Measurements from ENCODE around the gene BNC2.

The BNC2 gene

DNA sequence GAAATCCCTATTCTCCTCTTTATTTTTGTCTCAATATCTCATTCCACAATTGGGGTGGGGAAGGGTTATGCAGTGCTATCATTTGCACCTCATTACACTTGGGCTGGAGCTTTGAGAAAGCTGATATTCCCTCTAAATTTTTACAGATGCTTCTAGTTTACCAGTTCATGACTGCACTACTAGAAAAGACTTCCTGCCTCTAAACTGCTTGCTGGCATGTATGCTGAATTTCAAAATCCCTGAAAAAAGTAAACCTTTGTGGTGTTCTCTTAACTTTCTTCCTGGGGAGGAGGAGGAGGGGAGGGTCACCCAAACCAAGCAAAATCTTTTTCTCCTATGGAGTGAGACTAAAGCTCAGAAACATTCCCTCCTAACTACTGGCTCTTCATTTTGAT is 45.1 kb downstream of the BNC2 start:
- no peak overlapping the region for H2AFZ ChIP-seq (ENCODE audit: low read length)
- H3K4me3 ChIP-seq (ENCODE audit: low read depth, low read length, poor library complexity, severe bottlenecking) = no peak overlapping the region
- no peaks in the 10 kb centered on the region for H3K79me2 ChIP-seq (ENCODE audit: insufficient read depth, low read length)
- H3K4me2 ChIP-seq (ENCODE audit: low read length) = no peak overlapping the region
- no peak overlapping the region for H3K9ac ChIP-seq (ENCODE audit: low read length)
- no peaks in the 10 kb centered on the region for H3K4me1 ChIP-seq (ENCODE audit: insufficient read depth, low read length, severe bottlenecking)
- H3K27ac ChIP-seq (ENCODE audit: low read depth, low read length, poor library complexity, severe bottlenecking) = no peak overlapping the region
- no peaks in the 10 kb centered on the region for H3K9me2 ChIP-seq (ENCODE audit: low read depth, low read length)
- H3K27me3 ChIP-seq (ENCODE audit: insufficient read depth, low read length) = no peaks in the 10 kb centered on the region
- no peaks in the 10 kb centered on the region for H3K9me3 ChIP-seq (ENCODE audit: low read length)
- no peaks in the 10 kb centered on the region for H3K36me3 ChIP-seq (ENCODE audit: insufficient read depth, low read length)
- H4K20me1 ChIP-seq (ENCODE audit: insufficient read depth, low read length) = no peaks in the 10 kb centered on the region
- TF ChIP-seq, protein P1, sequence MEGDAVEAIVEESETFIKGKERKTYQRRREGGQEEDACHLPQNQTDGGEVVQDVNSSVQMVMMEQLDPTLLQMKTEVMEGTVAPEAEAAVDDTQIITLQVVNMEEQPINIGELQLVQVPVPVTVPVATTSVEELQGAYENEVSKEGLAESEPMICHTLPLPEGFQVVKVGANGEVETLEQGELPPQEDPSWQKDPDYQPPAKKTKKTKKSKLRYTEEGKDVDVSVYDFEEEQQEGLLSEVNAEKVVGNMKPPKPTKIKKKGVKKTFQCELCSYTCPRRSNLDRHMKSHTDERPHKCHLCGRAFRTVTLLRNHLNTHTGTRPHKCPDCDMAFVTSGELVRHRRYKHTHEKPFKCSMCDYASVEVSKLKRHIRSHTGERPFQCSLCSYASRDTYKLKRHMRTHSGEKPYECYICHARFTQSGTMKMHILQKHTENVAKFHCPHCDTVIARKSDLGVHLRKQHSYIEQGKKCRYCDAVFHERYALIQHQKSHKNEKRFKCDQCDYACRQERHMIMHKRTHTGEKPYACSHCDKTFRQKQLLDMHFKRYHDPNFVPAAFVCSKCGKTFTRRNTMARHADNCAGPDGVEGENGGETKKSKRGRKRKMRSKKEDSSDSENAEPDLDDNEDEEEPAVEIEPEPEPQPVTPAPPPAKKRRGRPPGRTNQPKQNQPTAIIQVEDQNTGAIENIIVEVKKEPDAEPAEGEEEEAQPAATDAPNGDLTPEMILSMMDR (IDR thresholded peaks at IDR 0.05; ENCODE audit: low read length) = no peak
- no peak for TF ChIP-seq EZH2 (IDR thresholded peaks at IDR 0.05; ENCODE audit: borderline replicate concordance, low read length)
- H3F3A ChIP-seq (ENCODE audit: insufficient read depth, low read length) = no peaks in the 10 kb centered on the region

DNA sequence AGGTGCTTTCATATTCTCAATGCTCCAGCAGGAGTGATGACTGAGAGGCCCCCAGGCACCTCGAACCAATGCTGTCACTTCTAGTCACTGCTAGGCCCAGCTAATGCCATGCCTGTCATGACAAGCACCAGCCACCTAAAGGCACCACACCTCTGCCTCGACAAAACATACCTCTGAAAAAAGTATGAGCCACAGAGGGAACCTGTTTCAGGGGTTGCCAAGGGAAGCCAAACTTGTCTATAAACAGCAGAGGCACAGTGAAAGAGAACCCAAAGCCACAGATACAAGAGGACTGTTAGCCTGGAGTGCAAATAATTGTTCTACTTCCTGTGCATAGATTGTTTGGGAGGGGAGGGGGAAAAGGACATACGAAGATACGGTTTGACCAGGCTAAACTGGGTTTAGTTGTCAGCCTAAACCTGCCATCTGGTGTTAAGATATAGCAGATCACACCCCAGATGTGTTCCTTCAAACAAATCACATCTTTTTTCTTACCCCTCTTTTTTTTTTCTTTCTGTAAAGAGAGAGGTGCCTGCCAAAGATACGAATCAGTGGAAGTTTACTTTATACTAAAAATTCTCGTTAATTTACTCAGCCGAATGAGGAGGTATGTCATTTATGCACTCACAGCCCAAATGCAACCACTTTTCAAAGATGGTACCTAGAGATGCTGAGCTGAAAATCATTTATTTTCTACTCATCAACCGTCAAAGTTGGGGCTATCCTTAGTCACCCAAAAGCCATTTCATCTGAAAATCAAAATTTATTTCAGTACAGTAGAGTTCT is 45.7 kb downstream of the BNC2 start:
- Histone ChIP-seq H3K27me3 (ENCODE audit: insufficient read depth, low read length) (no peaks in the 10 kb centered on the region), H3K9me3 (ENCODE audit: low read length) (no peaks in the 10 kb centered on the region), H3K4me2 (ENCODE audit: low read length) (no peak overlapping the region), H3K4me3 (ENCODE audit: low read depth, low read length, poor library complexity, severe bottlenecking) (no peak overlapping the region), H4K20me1 (ENCODE audit: insufficient read depth, low read length) (no peaks in the 10 kb centered on the region), H3K79me2 (ENCODE audit: insufficient read depth, low read length) (no peaks in the 10 kb centered on the region), H3K4me1 (ENCODE audit: insufficient read depth, low read length, severe bottlenecking) (no peaks in the 10 kb centered on the region), H3F3A (ENCODE audit: insufficient read depth, low read length) (no peaks in the 10 kb centered on the region), H3K27ac (ENCODE audit: low read depth, low read length, poor library complexity, severe bottlenecking) (no peak overlapping the region), H2AFZ (ENCODE audit: low read length) (no peak overlapping the region), H3K9me2 (ENCODE audit: low read depth, low read length) (no peaks in the 10 kb centered on the region), H3K36me3 (ENCODE audit: insufficient read depth, low read length) (no peaks in the 10 kb centered on the region), H3K9ac (ENCODE audit: low read length) (no peak overlapping the region)
- TF ChIP-seq EZH2 (IDR thresholded peaks at IDR 0.05; ENCODE audit: borderline replicate concordance, low read length) = no peak
- TF ChIP-seq, protein P1 (IDR thresholded peaks at IDR 0.05; ENCODE audit: low read length) = no peak

DNA sequence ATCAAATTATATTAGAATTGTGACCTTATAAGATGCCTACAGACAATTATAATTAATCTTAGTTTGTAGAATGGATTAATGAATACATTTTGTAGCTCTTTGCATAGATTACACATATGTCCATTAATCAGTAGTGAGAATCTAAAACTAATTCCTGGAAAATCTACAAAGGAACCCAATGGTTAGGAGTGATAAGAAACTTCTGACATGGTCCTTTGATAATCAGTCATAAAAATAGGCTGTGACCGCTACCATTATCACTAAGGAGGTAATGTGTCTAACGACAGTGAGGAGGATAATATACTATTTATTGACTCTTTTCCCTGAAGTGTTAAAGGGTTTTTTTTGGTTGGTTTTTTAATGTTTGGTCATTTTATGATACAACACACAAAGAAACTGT is 46.6 kb downstream of the BNC2 start:
- H3K4me1 ChIP-seq (ENCODE audit: insufficient read depth, low read length, severe bottlenecking) = no peaks in the 10 kb centered on the region
- no peaks in the 10 kb centered on the region for H3K9me2 ChIP-seq (ENCODE audit: low read depth, low read length)
- H3K9me3 ChIP-seq (ENCODE audit: low read length) = no peaks in the 10 kb centered on the region
- no peak overlapping the region for H3K4me3 ChIP-seq (ENCODE audit: low read depth, low read length, poor library complexity, severe bottlenecking)
- H3F3A ChIP-seq (ENCODE audit: insufficient read depth, low read length) = no peaks in the 10 kb centered on the region
- no peak overlapping the region for H3K9ac ChIP-seq (ENCODE audit: low read length)
- H3K79me2 ChIP-seq (ENCODE audit: insufficient read depth, low read length) = no peaks in the 10 kb centered on the region
- TF ChIP-seq, protein P1 (IDR thresholded peaks at IDR 0.05; ENCODE audit: low read length) = no peak
- TF ChIP-seq EZH2 (IDR thresholded peaks at IDR 0.05; ENCODE audit: borderline replicate concordance, low read length) = no peak
- no peak overlapping the region for H3K4me2 ChIP-seq (ENCODE audit: low read length)
- no peak overlapping the region for H3K27ac ChIP-seq (ENCODE audit: low read depth, low read length, poor library complexity, severe bottlenecking)
- H3K36me3 ChIP-seq (ENCODE audit: insufficient read depth, low read length) = no peaks in the 10 kb centered on the region
- H2AFZ ChIP-seq (ENCODE audit: low read length) = no peak overlapping the region
- H3K27me3 ChIP-seq (ENCODE audit: insufficient read depth, low read length) = no peaks in the 10 kb centered on the region
- H4K20me1 ChIP-seq (ENCODE audit: insufficient read depth, low read length) = no peaks in the 10 kb centered on the region
